Stimulated activated CD8-positive, alpha-beta memory T cell treated with anti-CD3 and anti-CD28 coated beads, Interleukin-15, amount 100 ng/mL, for 24 hours (primary cell): Measurements from ENCODE around the gene PRRC2C.
"Not testable (repeated sequence)": the region's sequence is repeated elsewhere in the genome, so short reads cannot be mapped to it uniquely, and the experiment has no call there.

Experiments used
- DNase-seq: peaks from one replicate; pipeline ENCODE4 v3.0.0-alpha.2; 2020; ENCODE audit warnings: low read depth

The PRRC2C gene

DNA sequence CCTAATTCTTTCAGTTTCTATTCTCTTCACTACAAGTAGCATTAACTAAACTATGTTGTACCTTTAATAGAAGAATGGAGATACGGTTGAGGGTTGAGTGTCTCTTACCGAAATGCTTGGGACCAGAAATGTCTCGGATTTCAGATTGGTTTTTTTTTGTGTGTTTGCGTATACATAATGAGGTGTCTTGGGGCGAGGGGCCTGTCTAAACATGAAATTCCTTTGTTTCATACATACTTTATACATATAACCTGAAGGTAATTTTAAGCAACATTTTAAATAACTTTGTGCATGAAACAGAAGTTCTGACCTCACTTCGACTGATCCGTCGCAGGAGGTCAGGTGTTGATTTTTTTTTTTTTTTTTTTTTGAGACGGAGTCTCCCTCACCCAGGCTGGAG lies 100.4 kb downstream of the PRRC2C start:
- DNase-seq, result no peak

DNA sequence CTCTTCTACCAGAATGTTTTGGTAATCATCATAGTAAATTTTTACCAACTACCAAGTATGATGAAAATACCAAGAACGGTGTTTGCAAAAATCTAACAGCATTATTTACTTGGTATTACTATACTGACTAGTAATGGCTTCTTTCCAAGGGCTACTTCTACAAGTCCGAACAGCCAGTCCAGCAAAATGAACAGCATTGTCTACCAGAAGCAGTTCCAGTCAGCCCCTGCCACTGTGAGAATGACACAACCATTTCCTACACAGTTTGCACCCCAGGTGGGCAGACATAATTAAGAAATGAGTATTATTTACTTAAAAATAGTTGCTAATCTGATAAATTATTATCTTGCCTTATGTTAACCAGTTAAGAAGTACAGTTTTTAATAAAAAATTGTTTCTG lies 102.9 kb downstream of the PRRC2C start:
- no peak for DNase-seq

DNA sequence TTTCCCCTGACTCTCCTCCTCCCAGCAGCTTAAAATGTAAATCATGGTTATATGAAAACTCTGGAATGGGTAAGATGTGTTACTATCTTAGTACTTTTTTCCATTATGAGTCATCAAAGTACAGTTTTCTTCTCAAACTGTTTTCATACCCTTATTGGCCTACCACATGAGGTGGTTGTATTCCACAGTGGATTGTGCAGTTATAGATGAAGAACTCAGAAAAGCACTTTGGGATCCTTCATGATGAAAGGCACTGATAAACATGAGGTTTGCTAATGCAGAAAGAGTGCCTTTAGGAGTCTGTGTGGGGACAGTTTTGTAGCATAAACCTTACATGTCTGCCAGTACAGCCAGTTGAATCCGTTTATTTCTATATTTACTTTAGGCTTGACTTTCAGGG lies 104.7 kb downstream of the PRRC2C start:
- DNase-seq, result no peak

DNA sequence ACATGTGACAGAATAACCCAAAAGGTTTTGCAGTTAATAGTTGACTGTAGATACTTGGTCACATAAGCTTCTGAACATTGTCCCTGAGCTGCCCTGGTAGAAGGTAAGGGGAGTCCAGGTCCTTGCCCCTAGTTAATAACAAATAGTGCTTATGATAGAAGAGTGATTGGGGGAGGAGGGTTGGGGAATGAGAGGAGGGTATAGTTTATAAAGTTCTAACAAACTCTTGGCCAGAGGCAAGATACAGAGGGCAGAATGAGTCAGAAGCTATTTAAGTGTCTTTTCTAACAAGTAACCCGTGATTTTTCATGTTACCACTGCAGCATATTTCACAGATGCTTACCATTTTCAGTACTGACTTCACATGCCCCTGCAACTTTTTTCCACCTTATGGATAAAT lies 110.0 kb downstream of the PRRC2C start:
- DNase-seq, result no peak

DNA sequence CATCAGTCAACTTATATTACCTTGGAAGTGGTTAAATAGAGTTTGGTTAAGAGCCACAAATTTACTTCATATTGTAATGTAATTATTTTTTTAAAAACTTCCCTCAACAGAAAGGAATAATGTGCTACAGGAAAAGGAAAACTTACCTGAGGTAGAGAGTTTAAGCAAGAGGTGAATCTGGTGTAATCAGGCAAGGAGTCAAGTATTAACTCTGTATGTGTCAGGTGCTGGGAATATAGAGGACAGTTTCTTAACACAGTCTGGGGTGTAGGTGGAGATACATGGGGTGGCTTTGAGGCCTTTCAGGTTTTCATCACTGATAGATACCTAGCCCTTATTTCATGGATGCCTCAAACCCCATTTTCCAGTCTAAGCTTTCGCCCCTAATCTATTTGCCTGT lies 110.8 kb downstream of the PRRC2C start:
- DNase-seq, result no peak

DNA sequence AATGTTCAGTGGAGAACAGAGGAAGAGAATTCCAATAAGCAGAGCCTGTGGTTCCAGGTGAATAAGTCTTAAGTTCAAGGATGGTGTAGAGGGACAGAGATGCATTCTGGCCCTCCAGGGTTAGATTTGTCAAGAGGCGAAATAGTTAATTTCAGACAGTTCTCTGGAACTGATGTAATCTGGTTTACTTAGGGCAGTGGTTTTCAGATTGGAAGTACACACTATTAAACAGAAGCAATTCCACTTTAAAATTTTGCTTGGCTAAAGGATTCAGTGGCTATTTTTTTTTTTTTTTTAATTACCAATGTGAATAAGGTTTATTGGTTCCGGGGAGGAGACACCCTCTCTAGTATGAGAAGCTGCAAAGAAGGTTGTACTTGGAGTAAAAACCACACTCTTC lies 111.4 kb downstream of the PRRC2C start:
- no peak for DNase-seq

DNA sequence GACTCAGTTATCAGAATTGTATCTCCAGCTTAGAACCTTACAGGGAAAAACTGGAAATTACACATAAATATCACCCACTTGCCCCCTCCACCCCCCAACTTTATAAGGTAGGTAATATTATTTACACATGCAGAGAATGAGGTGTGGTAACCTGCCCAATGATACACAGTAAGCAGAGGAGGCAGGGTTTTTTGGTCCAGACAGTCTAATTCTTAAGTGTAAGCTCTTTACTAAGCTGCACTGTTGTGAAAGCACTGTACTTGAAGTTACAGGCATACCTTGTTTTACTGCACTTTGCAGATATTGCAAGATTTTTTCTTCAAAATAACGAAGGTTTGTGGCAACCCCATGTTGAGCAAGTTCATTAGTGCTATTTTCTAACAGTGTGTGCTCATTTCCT lies 111.9 kb downstream of the PRRC2C start:
- DNase-seq, result no peak

DNA sequence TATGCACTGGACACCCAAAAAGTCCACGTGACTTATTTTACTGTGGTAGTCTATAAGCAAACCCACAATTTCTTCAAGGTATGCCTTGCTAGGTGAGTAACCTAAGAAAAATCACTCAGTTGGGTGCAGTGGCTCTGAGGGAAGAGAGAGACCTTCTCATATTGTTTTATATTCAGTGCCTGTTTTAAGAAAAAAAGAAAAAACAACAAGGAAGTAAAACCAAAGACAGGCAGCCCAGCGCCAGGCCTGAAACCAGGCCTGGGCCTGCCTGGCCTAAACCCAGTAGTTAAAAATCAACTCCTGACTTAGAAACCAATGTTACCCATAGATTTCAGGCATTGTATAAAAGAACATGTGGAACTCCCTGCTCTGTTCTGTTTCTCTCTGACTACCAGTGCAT lies 115.0 kb downstream of the PRRC2C start:
- not testable (repeated sequence) for DNase-seq

DNA sequence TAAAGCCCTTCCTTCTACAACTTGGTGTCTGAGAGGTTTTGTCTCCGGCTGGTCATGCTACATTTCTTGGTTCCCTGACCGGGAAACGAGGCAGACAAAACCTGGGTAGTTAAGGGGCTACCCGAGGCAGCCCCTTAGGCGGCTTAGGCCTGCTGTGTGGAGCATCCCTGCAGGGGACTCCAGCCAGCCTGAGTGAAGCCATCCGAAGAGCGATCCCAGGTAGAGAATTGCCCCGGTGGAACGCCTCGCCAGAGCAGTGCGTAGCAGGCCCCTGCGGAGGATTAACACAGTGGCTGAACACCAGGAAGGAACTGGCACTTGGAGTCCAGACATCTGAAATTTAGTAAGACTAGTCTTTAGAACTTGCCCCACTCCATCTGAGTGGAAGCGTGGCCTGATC lies 115.5 kb downstream of the PRRC2C start:
- DNase-seq, result no peak

DNA sequence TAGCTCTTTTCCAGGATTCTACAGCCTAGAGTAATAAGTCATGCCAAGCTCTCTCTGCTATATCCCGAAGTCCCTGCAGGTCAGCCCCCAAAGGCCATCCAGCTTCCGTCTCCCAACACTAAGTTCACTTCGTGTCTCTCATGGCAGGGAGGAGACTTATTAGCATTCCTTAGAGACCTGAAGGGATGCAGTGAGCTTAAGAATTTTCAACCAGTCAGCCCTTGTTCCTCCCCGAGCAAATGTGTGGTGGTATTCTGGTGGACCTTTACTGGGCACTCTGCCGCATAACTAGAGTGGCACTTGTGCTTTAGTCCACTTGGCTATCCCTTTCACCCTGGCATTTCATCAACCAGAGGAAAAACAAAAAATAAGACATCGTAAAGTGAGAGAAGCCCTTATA lies 117.7 kb downstream of the PRRC2C start:
- DNase-seq, result not testable (repeated sequence)

DNA sequence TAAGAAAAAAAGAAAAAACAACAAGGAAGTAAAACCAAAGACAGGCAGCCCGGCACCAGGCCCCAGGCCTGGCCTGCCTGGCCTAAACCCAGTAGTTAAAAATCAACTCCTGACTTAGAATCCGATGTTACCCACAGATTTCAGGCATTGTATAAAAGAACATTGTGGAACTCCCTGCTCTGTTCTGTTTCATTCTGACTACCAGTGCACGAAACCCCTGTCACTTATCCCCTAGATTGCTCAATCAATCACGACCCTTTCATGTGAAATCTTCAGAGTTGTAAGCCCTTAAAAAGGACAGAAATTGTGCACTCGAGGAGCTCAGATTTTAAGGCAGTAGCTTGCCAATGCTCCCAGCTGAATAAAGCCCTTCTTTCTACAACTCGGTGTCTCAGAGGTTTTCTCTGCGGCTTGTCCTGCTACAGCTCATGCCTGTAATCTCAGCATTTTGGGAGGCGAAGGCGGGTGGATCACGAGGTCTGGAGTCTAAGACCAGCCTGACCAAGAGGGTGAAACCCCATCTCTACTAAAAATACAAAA lies 121.1 kb downstream of the PRRC2C start:
- DNase-seq, result no peak

DNA sequence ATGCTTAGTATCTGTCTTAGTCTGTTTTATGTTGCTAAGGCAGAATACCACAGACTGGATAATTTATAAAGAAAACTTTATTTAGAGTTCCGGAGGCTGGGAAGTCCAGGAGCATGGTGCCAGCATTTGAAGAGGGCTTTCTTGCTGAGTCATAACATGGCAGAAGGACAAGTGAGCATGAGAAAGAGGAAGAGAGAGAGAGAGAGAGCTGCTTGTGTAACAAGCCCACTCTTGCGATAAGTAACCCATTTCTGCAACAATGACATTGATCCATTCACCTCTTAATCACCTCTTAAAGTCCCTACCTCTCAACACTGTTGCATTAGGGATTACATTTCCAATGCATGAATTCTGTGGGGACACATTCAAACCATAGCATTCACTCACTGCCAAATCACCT lies 125.1 kb downstream of the PRRC2C start:
- DNase-seq, result no peak

DNA sequence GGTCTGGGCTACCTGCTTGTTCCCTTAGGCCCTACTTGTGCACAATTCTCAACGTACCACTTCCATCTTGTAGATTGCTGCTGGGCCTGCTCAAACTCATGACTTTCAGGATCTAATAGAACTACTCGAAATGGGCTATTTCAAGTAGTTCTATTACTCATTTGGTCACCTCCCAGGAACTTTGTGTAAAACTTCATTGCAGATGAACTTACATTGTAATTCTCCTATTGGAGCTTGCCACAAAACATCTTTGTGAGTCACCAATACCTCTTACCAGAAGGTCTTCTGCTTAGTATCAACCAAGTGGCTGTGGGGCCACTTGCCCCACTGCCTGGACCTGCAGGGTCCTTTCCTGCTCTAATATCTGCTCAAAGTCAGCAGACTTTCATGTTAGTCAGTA lies 126.0 kb downstream of the PRRC2C start:
- DNase-seq, result no peak

DNA sequence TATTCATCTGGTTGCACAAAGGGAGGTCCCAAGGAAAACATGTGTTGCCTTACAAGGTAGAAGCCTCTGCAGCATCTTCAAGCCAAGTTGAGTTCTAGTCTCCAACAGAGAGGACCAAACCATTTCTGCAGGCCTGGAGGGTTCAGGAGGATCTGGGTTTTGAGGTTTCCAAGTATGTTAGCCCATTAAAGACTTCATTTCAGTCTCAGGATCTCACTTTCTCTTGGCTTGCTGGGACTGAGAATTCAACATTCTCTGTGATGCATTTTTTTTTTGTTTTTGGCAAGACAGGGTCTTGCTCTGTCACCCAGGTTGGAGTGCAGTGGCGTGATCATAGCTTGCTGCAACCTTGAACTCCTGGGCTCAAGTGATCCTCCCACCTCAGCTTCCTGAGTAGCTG lies 128.0 kb downstream of the PRRC2C start:
- no peak for DNase-seq

DNA sequence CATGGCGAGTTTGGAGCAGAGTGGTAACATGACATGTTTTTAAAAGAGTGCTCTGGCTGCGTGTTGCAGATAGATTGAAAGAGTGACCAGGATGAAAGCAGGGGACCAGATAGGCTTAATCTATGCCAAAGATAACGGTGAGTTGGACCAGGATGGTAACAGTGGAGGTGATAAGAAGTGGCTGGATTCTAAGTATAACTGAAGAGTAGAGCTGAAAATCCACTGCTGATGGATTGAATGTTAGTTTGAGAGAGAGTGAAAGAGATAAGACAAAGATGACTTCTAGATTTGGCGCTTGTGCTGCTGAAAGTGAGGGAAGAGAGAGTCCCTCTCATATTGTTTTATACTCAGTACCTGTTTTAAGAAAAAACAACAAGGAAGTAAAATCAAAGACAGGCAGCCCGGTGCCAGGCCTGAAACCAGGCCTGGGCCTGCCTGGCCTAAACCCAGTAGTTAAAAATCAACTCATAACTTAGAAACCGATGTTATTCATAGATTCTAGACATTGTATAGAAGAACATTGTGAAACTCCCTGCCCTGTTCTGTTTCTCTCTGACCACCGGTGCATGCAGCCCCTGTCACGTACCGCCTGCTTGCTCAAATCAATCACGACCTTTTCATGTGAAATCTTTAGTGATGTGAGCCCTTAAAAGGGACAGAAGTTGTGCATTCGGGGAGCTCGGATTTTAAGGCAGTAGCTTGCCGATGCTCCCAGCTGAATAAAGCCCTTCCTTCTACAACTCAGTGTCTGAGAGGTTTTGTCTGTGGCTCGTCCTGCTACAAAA lies 130.0 kb downstream of the PRRC2C start:
- not testable (repeated sequence) for DNase-seq

DNA sequence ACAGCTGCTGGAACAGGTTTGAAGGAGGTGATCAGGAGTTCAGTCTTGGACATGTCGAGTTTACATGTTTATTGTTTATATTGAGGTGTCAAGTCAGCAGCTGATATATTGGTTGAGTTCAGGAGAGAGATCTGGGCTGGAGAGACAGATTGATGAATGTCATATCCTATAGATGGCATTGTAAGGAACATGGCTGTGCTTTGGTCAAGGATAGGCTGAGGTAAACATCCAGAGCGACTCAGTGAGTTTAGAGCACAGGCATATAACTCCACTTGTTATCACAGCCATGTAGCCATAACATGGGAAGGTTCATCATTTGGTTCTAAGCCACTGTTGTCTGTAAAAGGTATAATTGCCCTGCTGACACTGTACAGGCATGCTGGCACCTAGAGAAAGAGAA lies 131.3 kb downstream of the PRRC2C start:
- no peak for DNase-seq

DNA sequence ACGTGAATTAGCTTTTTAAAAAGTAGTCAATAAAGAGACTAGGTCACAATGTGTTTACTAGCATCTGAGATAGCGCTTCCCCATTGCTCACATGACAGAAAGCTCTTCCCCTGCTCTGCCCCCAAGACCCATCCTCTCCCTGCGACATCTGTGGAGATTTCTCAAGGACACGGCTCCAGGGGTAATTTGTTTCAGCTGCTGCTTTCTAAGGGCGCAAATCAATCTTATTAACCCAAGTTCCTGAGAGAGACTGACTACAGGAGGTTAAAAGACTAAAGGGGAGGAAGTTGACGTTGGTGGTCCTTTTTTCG lies 136.8 kb downstream of the PRRC2C start, which contains the start of gene MYOCOS:
MYOCOS (plus strand) TSS at position 92 of the 311 bp plus-strand sequence. CDS start 1,641 bp downstream, outside the sequence.
- DNase-seq, result no peak

DNA sequence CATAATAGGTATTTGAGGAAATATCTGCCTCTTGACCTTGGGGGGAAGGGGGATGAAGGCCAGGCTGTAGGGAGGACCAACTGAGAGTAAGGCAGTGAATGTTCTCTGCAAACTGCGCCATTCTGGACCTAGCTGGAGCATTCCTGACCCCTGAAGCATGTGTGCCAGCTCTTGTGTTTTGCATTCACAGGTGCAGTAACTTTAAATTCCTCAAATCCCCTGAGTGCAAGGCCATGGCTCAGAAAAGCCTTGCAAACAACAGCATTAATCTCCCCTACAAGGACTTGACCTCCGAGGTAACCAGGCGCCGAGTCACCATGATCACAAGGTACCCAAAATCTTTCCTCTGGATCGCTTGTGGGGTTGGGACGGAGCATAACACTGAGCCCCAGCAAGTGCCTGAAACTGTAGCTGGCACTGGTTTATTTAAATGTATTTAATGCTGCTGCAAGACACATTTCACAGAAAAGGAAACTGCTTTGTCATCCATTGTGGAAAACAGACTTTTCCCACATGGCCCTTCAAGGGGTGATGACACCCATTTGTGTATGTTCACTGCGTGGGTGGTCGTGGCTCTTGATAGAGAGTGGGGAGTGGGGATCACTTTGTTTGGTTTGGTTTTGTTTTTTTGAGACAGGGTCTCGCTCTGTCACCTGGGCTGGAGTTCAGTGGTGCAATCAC lies 138.5 kb downstream of the PRRC2C start:
- no peak for DNase-seq

DNA sequence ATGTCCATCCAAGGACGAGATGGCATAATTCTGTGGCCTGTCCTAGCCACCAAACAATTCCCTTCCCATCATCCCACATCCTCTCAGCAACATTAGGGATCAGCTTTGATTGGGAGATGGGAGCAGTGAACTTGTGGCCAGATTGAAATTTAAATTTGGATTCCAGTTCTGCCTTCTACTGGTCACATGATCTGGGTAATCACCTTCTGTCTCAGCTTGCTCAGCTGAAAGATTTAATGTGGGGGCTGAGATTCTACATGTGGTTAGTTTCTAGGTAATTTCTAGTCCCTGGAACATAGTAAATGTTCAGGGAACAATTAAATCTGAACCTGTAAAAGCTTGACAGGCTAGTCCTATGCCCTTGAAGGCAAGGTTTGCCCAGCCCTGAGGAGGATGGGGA lies 139.9 kb downstream of the PRRC2C start:
- no peak for DNase-seq

DNA sequence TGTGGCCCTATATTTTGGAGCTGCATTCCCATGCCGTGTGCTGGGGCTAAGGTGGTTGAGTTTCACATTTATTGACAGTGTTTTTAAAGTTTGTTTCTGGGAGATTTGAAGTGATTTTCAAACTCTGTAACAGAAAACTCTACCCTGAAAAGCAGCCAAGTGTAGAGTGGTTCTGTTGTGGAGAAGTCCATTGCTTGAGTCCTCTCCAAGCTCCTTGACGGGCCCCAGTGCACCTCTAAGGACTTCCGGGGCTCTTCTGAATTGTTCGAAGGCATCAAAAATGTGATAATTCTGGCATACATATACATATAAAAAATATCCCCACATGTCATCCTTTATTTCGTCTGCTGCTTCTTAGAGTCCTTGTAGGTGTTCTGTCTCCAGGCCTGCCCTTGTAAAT lies 141.7 kb downstream of the PRRC2C start:
- no peak for DNase-seq

DNA sequence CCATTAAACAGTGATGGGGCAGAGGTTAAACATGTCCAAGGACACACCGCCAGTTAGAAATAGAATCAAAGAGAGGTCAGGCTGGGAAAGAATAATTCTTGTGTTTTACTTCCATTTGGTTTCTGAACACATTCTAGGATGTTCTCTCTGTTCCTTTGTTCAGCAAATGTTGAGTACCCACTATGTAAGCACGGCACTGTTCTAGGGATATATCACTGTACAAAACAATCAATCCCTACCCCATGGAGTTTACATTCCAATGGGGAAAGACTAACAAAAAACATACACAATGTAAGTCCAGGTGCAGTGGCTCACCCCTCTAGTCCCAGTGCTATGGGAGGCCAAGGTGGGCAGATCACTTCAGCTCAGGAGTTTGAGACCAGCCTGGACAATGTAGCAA lies 142.9 kb downstream of the PRRC2C start:
- no peak for DNase-seq

DNA sequence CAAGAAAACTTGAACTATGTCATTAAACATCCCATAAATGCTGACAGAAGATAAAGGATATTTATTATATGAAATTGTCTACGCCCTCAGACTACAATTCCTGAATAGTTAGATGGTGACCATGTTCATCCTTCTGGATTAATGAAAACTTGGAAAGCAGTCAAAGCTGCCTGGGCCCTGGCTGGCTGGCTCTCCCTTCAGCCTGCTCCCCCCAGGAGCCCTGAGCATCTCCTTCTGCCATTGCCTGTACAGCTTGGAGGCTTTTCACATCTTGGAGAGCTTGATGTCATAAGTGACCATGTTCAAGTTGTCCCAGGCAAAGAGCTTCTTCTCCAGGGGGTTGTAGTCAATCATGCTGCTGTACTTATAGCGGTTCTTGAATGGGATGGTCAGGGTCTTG lies 150.3 kb downstream of the PRRC2C start:
- DNase-seq, result no peak

DNA sequence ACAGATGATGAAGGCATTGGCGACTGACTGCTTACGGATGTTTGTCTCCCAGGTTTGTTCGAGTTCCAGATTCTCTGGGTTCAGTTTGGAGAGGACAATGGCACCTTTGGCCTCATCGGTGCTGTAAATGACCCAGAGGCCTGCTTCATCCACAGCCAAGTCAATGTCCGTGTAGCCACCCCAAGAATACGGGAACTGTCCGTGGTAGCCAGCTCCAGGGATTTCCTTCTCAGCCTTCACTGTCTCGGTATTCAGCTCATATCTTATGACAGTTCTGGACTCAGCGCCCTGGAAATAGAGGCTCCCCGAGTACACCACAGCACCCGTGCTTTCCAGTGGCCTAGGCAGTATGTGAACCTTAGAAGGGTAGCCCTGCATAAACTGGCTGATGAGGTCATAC lies 150.8 kb downstream of the PRRC2C start:
- no peak for DNase-seq
